HCT116 (cell line): ENCODE measurements around the gene TMEM179. TPM values are rescaled to one million over a fixed set of nuclear protein-coding genes. Genes with fewer than 3 reads are reported as not detected.

ENCODE experiments used
- ATAC-seq: fragments of 200-7000 bp; cut with Tn5 transposase; 2 replicates; pipeline ENCODE4 v1.9.1; 2020; ENCODE audit warnings: mild to moderate bottlenecking, moderate library complexity
- BruUV-seq: library from RNA; stranded (reverse); fragments of 400-500 nt; replicated peaks from 2 replicates; lab custom pipeline; 2021; lab: Mats Ljungman, UMichigan
- CTCF ChIA-PET: fragments of 300-600 bp; sonication (Branson Sonifier 250); formaldehyde crosslinking; loops from one replicate; lab custom pipeline; 2021; ENCODE audit warnings: antibody characterized with exemption; lab: Charles Lee
- POLR2A ChIA-PET: fragments of 300-600, 350-600 bp; sonication (Branson Sonifier 250); formaldehyde crosslinking; loops from one replicate; lab custom pipeline; 2021; ENCODE audit warnings: antibody characterized with exemption; lab: Charles Lee
- RAD21 ChIA-PET, 2 experiments: fragments of 300-600 bp; sonication (Branson Sonifier 250); formaldehyde crosslinking; loops; one replicate each; lab custom pipeline; 2023; ENCODE audit warnings: low total read pairs in 2 of 2; ENCODE audit not compliant: uncharacterized antibody in 2 of 2, unreplicated experiment in 2 of 2, low non-redundant PET in 1 of 2; lab: Charles Lee
- DNase-seq: peaks from one replicate; pipeline ENCODE4 v3.0.0-alpha.2; 2010; ENCODE audit warnings: low read depth, low spot score
- H2AFZ ChIP-seq: fragments of 200-600 bp; shearing (Covaris generic), sonication (generic); 2 replicates; pipeline ENCODE4 v1.6.1; 2017; ENCODE audit warnings: low read depth, mixed run types, mixed read lengths, antibody characterized with exemption, low read length; ENCODE audit not compliant: poor library complexity, severe bottlenecking
- H3K27ac ChIP-seq: 2 replicates; pipeline ENCODE4 v1.5.1; 2012; ENCODE audit warnings: low read depth, low read length
- H3K27me3 ChIP-seq: fragments of 200-600 bp; sonication (generic); 2 replicates; pipeline ENCODE4 v1.6.1; 2016; ENCODE audit warnings: mixed run types, low read length, mixed read lengths; ENCODE audit not compliant: insufficient read depth
- H3K36me3 ChIP-seq, 2 experiments: fragments of 200-500 bp in 1 of 2; fragments of 200-600 bp in 1 of 2; sonication (Bioruptor generic) in 1 of 2; sonication (generic) in 1 of 2; 2 replicates each; pipeline versions ENCODE4 v1.5.1 to v1.6.1; 2014 to 2016; ENCODE audit warnings: low read length in 2 of 2, inconsistent platforms in 1 of 2, mixed read lengths in 1 of 2, mixed run types in 1 of 2; ENCODE audit not compliant: insufficient read depth in 2 of 2, control insufficient read depth in 1 of 2
- H3K4me1 ChIP-seq, 2 experiments: fragments of 200-600 bp in 1 of 2; sonication (generic) in 1 of 2; 2 replicates each; pipeline versions ENCODE4 v1.5.1 to v1.6.1; 2012 to 2017; ENCODE audit warnings: low read length in 2 of 2, inconsistent platforms in 1 of 2, mild to moderate bottlenecking in 1 of 2, mixed read lengths in 1 of 2, mixed run types in 1 of 2, moderate library complexity in 1 of 2; ENCODE audit not compliant: insufficient read depth in 2 of 2, control insufficient read depth in 1 of 2
- H3K4me2 ChIP-seq: fragments of 200-600 bp; sonication (generic); 2 replicates; pipeline ENCODE4 v1.6.1; 2017; ENCODE audit warnings: mixed run types, low read length, mixed read lengths
- H3K4me3 ChIP-seq, 2 experiments: fragments of 200-600 bp in 1 of 2; sonication (generic) in 1 of 2; replicated peaks in 1 of 2; 2 replicates each; pipeline ENCODE4 v1.5.1; 2011 to 2016; ENCODE audit warnings: low read length in 2 of 2, control low read depth in 1 of 2, low read depth in 1 of 2, mild to moderate bottlenecking in 1 of 2, mixed read lengths in 1 of 2, mixed run types in 1 of 2
- H3K79me2 ChIP-seq: fragments of 200-600 bp; sonication (generic); 2 replicates; pipeline ENCODE4 v1.6.1; 2017; ENCODE audit warnings: mild to moderate bottlenecking, mixed run types, low read length, moderate library complexity, mixed read lengths; ENCODE audit not compliant: insufficient read depth
- H3K9ac ChIP-seq: fragments of 200-600 bp; sonication (generic); 2 replicates; pipeline ENCODE4 v1.6.1; 2016; ENCODE audit warnings: low read length, mixed read lengths
- H3K9me2 ChIP-seq: fragments of 200-600 bp; sonication (generic), shearing (Covaris generic); 2 replicates; pipeline ENCODE4 v1.6.1; 2017; ENCODE audit warnings: mixed run types, mild to moderate bottlenecking, moderate library complexity; ENCODE audit not compliant: insufficient read depth
- H3K9me3 ChIP-seq, 2 experiments: fragments of 200-500 bp in 1 of 2; fragments of 200-600 bp in 1 of 2; sonication (Bioruptor generic) in 1 of 2; sonication (generic) in 1 of 2; 2 replicates each; pipeline ENCODE4 v1.6.1; 2014 to 2017; ENCODE audit warnings: low read length in 2 of 2, mixed read lengths in 2 of 2, inconsistent platforms in 1 of 2, low read depth in 1 of 2, mild to moderate bottlenecking in 1 of 2, mixed run types in 1 of 2, moderate library complexity in 1 of 2; ENCODE audit not compliant: control insufficient read depth in 1 of 2, insufficient read depth in 1 of 2
- H4K20me1 ChIP-seq: fragments of 200-600 bp; sonication (generic), shearing (Covaris generic); 2 replicates; pipeline ENCODE4 v1.6.1; 2017; ENCODE audit warnings: mixed run types, mild to moderate bottlenecking, moderate library complexity; ENCODE audit not compliant: insufficient read depth
- CBX3 ChIP-seq: IDR thresholded peaks from 2 replicates; pipeline ENCODE4 v1.6.1; 2012; ENCODE audit warnings: low read depth
- CTCF ChIP-seq, 3 experiments: fragments of 200-600 bp in 1 of 3; sonication (generic) in 1 of 3; IDR thresholded peaks in 2 of 3; conservative IDR thresholded peaks in 1 of 3; 2 replicates each; pipeline ENCODE4 v1.5.1; 2012 to 2017; ENCODE audit warnings: low read depth in 2 of 3, low read length in 2 of 3, antibody characterized with exemption in 1 of 3, borderline replicate concordance in 1 of 3, control low read depth in 1 of 3, mild to moderate bottlenecking in 1 of 3, mixed read lengths in 1 of 3, mixed run types in 1 of 3, moderate library complexity in 1 of 3; ENCODE audit not compliant: insufficient read depth in 1 of 3
- EGR1 ChIP-seq: IDR thresholded peaks from 2 replicates; pipeline ENCODE4 v1.6.1; 2012; ENCODE audit warnings: low read depth
- ELF1 ChIP-seq: IDR thresholded peaks from 2 replicates; pipeline ENCODE4 v1.6.1; 2012; ENCODE audit warnings: low read depth, borderline replicate concordance
- EZH2 ChIP-seq: fragments of 200-600 bp; sonication (generic); IDR thresholded peaks from 2 replicates; pipeline ENCODE4 v1.6.1; 2017; ENCODE audit warnings: antibody characterized with exemption, mixed run types
- EZH2phosphoT487 ChIP-seq: fragments of 200-600 bp; IDR thresholded peaks from 2 replicates; pipeline ENCODE4 v1.6.1; 2018; ENCODE audit warnings: antibody characterized with exemption, borderline replicate concordance
- JUND ChIP-seq: IDR thresholded peaks from 2 replicates; pipeline ENCODE4 v1.6.1; 2012
- MAX ChIP-seq: IDR thresholded peaks from 2 replicates; pipeline ENCODE4 v1.6.1; 2012
- POLR2A ChIP-seq: IDR thresholded peaks from 2 replicates; pipeline ENCODE4 v1.7.0; 2011; ENCODE audit warnings: borderline replicate concordance; ENCODE audit not compliant: insufficient read depth, insufficient read length; ENCODE audit errors: extremely low read depth
- REST ChIP-seq: IDR thresholded peaks from 2 replicates; pipeline ENCODE4 v1.6.1; 2012; ENCODE audit warnings: low read depth
- SIN3A ChIP-seq: IDR thresholded peaks from 2 replicates; pipeline ENCODE4 v1.6.1; 2012; ENCODE audit warnings: low read depth
- SP1 ChIP-seq: IDR thresholded peaks from 2 replicates; pipeline ENCODE4 v1.6.1; 2012; ENCODE audit warnings: low read depth
- TCF7L2 ChIP-seq: IDR thresholded peaks from 2 replicates; pipeline ENCODE4 v1.7.0; 2011; ENCODE audit warnings: borderline replicate concordance, inconsistent platforms; ENCODE audit not compliant: insufficient read depth, insufficient read length; ENCODE audit errors: extremely low read depth
- YY1 ChIP-seq: IDR thresholded peaks from 2 replicates; pipeline ENCODE4 v1.6.1; 2011; ENCODE audit warnings: low read length, low read depth, moderate library complexity, mild to moderate bottlenecking; ENCODE audit not compliant: insufficient replicate concordance; ENCODE audit errors: extremely low read depth
- ZBTB33 ChIP-seq: IDR thresholded peaks from 2 replicates; pipeline ENCODE4 v1.6.1; 2011; ENCODE audit warnings: mild to moderate bottlenecking, low read length, moderate library complexity; ENCODE audit not compliant: insufficient replicate concordance; ENCODE audit errors: extremely low read depth
- ZFX ChIP-seq: fragments of 450-650 bp; IDR thresholded peaks from 2 replicates; pipeline ENCODE4 v1.6.1; 2017
- ZNF274 ChIP-seq: fragments of 200-500 bp; sonication (Bioruptor generic); IDR thresholded peaks from 2 replicates; pipeline ENCODE4 v1.6.1; 2014; ENCODE audit warnings: mild to moderate bottlenecking, low read depth, low read length, inconsistent platforms
- intact Hi-C: fragments of 100-400 bp; cut with micrococcal nuclease; formaldehyde crosslinking; loops from 2 replicates; pipeline ENCODE4 v1.10.0; 2022
- total RNA-seq: library from RNA; stranded (reverse); gene quantifications from one replicate; pipeline ENCODE4 v1.2.1, GENCODE V29; 2021; ENCODE audit not compliant: unreplicated experiment

TMEM179 gene
- total RNA-seq, 1 experiment from 2014 or later, result not detected

- H4K20me1 ChIP-seq, result no peaks in the 10 kb centered on the region
- TF ChIP-seq ELF1 (no peak), CBX3 (no peak), ZBTB33 (no peak), CTCF (IDR thresholded peaks at IDR 0.05 in 2 of 3, conservative IDR thresholded peaks at IDR 0.05 in 1 of 3; ENCODE audit: borderline replicate concordance in 1 of 3, insufficient read depth in 1 of 3, low read depth in 2 of 3, low read length in 2 of 3) (no peak), SP1 (no peak), EZH2phosphoT487 (no peak), MAX (no peak), TCF7L2 (no peak), EZH2 (no peak), EGR1 (no peak), ZNF274 (no peak), YY1 (no peak), SIN3A (no peak), ZFX (no peak), REST (no peak), JUND (no peak), POLR2A (no peak)
- no peaks in the 10 kb centered on the region for H3K9me2 ChIP-seq
- no peak overlapping the region for H2AFZ ChIP-seq
- intact Hi-C loops, result no loop called here
- no peak overlapping the region for H3K4me2 ChIP-seq
- ATAC-seq, result no peak
- no peak overlapping the region for H3K9ac ChIP-seq
- BruUV-seq, result no TSS peak
- H3K9me3 ChIP-seq, result no peaks in the 10 kb centered on the region
- ChIA-PET RAD21 (no interaction called here), POLR2A (no interaction called here), CTCF (no interaction called here)
- H3K36me3 ChIP-seq, result no peaks in the 10 kb centered on the region
- no peak overlapping the region for H3K4me3 ChIP-seq
- H3K27ac ChIP-seq, result no peak overlapping the region
- no peak for DNase-seq
- no peaks in the 10 kb centered on the region for H3K27me3 ChIP-seq
- no peaks in the 10 kb centered on the region for H3K79me2 ChIP-seq
- no peaks in the 10 kb centered on the region for H3K4me1 ChIP-seq
Measured at GRCh38 chr14:104585966-104586697, 18.4 kb downstream of the TMEM179 start.
